ENCODE data around the gene CDK11B.

DNA sequence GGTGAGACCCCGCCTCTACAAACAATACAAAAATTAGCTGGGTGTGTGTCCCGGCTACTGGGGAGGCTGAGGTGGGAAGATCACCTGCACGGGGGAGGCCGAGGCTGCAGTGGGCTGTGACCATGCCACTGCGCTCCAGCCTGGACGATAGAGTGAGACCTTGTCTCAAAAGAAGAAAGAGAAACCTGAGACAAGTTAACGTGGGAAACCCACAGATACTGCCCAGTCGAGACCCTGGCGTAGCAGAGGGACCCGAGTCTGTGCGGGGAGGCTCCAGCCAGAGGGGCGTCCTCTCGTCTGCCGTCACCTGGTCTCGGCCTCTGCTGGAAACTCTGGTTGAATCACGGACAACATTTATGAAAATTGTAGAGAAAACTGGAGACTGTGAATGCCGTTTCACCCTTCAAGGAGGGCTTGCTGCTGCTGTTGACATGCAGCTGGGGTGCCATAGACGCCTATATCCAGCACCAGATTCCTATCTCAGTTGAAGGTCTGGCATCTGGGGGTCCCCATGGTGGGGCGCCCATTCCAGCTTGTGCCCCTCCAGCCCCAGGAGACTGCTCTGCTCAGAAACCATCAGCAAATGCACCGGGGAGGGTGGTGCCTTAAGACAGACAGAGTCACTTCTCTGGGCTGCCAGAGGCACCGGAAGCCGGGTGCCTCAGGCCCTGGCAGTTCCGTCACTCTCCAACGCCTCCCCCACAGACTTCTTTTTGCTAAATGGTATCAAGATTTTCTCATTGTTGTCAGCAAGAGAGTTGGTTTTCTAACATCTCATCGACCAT lies 13.6 kb upstream of the CDK11B start:
- TF ChIP-seq, protein P1, sequence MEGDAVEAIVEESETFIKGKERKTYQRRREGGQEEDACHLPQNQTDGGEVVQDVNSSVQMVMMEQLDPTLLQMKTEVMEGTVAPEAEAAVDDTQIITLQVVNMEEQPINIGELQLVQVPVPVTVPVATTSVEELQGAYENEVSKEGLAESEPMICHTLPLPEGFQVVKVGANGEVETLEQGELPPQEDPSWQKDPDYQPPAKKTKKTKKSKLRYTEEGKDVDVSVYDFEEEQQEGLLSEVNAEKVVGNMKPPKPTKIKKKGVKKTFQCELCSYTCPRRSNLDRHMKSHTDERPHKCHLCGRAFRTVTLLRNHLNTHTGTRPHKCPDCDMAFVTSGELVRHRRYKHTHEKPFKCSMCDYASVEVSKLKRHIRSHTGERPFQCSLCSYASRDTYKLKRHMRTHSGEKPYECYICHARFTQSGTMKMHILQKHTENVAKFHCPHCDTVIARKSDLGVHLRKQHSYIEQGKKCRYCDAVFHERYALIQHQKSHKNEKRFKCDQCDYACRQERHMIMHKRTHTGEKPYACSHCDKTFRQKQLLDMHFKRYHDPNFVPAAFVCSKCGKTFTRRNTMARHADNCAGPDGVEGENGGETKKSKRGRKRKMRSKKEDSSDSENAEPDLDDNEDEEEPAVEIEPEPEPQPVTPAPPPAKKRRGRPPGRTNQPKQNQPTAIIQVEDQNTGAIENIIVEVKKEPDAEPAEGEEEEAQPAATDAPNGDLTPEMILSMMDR (IDR thresholded peaks at IDR 0.05), result no peak
- TF ChIP-seq POLR2A (IDR thresholded peaks at IDR 0.05), result no peak

All from lower leg skin (tissue), 3 donors.